ENCODE results near the gene CCDC9B.

CCDC9B gene

GRCh38 chr15:40310001-40310959 is 30.5 kb downstream of the CCDC9B start:
- DNase-seq (ENCODE audit: low read depth in 3 of 3), result peak in 1 of 3 experiments; percentile 32

- no peak for DNase-seq (ENCODE audit: low read depth in 3 of 3)
Measured at GRCh38 chr15:40309344-40309862, 31.3 kb downstream of the CCDC9B start.

- DNase-seq (ENCODE audit: low read depth in 3 of 3), result peak; percentile 41 to 51 (median 42)
Measured at GRCh38 chr15:40307421-40308211, 33.1 kb downstream of the CCDC9B start, which contains the start of gene PLCB2. Gene PLCB2 (minus strand): TSS chr15:40307935. CDS start chr15:40307672, 263 bp downstream.

GRCh38 chr15:40306908-40307307 is 33.8 kb downstream of the CCDC9B start:
- no peak for DNase-seq (ENCODE audit: low read depth in 3 of 3)

GRCh38 chr15:40306371-40306770 is 34.4 kb downstream of the CCDC9B start:
- no peak for DNase-seq (ENCODE audit: low read depth in 3 of 3)

- no peak for DNase-seq (ENCODE audit: low read depth in 3 of 3)
Measured at GRCh38 chr15:40305281-40305680, 35.5 kb downstream of the CCDC9B start.

- no peak for DNase-seq (ENCODE audit: low read depth in 3 of 3)
Measured at GRCh38 chr15:40303576-40303975, 37.2 kb downstream of the CCDC9B start.

GRCh38 chr15:40302981-40303380 is 37.8 kb downstream of the CCDC9B start:
- no peak for DNase-seq (ENCODE audit: low read depth in 3 of 3)

GRCh38 chr15:40302288-40302886 is 38.4 kb downstream of the CCDC9B start:
- DNase-seq (ENCODE audit: low read depth in 3 of 3), result no peak

GRCh38 chr15:40301467-40302179 is 39.1 kb downstream of the CCDC9B start:
- DNase-seq (ENCODE audit: low read depth in 3 of 3), result no peak

- no peak for DNase-seq (ENCODE audit: low read depth in 3 of 3)
Measured at GRCh38 chr15:40300771-40301170, 40.0 kb downstream of the CCDC9B start.

GRCh38 chr15:40300367-40300766 is 40.4 kb downstream of the CCDC9B start:
- no peak for DNase-seq (ENCODE audit: low read depth in 3 of 3)

- no peak for DNase-seq (ENCODE audit: low read depth in 3 of 3)
Measured at GRCh38 chr15:40298216-40298935, 42.4 kb downstream of the CCDC9B start.

GRCh38 chr15:40297356-40297755 is 43.4 kb downstream of the CCDC9B start:
- DNase-seq (ENCODE audit: low read depth in 3 of 3), result no peak

- DNase-seq (ENCODE audit: low read depth in 3 of 3), result no peak
Measured at GRCh38 chr15:40296561-40297230, 44.0 kb downstream of the CCDC9B start.

- DNase-seq (ENCODE audit: low read depth in 3 of 3), result no peak
Measured at GRCh38 chr15:40295877-40296560, 44.7 kb downstream of the CCDC9B start.

GRCh38 chr15:40295297-40295696 is 45.4 kb downstream of the CCDC9B start:
- no peak for DNase-seq (ENCODE audit: low read depth in 3 of 3)

- no peak for DNase-seq (ENCODE audit: low read depth in 3 of 3)
Measured at GRCh38 chr15:40293905-40294895, 46.5 kb downstream of the CCDC9B start.
